ENCODE results near the gene ADGRB2.

ADGRB2 gene

GRCh38 chr1:31805318-31805717 is 41.2 kb upstream of the ADGRB2 start:
- Histone ChIP-seq H3K4ac (ENCODE audit: low read depth, low read length) (no peak overlapping the region), H3K23ac (ENCODE audit: low read length) (no peak overlapping the region), H3K27ac (ENCODE audit: low read depth, low read length) (no peak overlapping the region), H4K8ac (ENCODE audit: low read depth, low read length) (no peak overlapping the region), H2BK15ac (replicated peaks; ENCODE audit: low read depth) (no peak overlapping the region), H2BK120ac (ENCODE audit: low read depth, low read length) (no peak overlapping the region), H2BK5ac (ENCODE audit: low read length) (no peak overlapping the region), H3K27me3 (ENCODE audit: insufficient read depth, low read length, poor library complexity) (no peaks in the 10 kb centered on the region), H3K79me1 (ENCODE audit: low read length) (no peaks in the 10 kb centered on the region), H2AK5ac (ENCODE audit: low read length) (no peak overlapping the region), H3K4me3 (ENCODE audit: low read length) (no peak overlapping the region), H3K79me2 (ENCODE audit: control insufficient read depth, insufficient read depth, low read length) (no peaks in the 10 kb centered on the region), H3K36me3 (ENCODE audit: control insufficient read depth, insufficient read depth, low read length) (no peaks in the 10 kb centered on the region), H4K5ac (ENCODE audit: low read length) (no peak overlapping the region), H3K18ac (ENCODE audit: low read length) (no peak overlapping the region), H3K56ac (ENCODE audit: low read length) (no peak overlapping the region), H3K4me2 (ENCODE audit: low read length) (no peak overlapping the region), H3K9ac (ENCODE audit: low read length) (no peak overlapping the region), H3K4me1 (ENCODE audit: control insufficient read depth, low read depth, low read length) (no peaks in the 10 kb centered on the region)
- WGBS (ENCODE audit: extremely low coverage, insufficient coverage, low lambda C conversion rate): no CpG with 5 or more reads among the region's 6 CpGs
- no peak for DNase-seq

- WGBS (ENCODE audit: extremely low coverage, insufficient coverage, low lambda C conversion rate): no CpG with 5 or more reads among the region's 1 CpG
- Histone ChIP-seq H3K36me3 (ENCODE audit: control insufficient read depth, insufficient read depth, low read length) (no peaks in the 10 kb centered on the region), H3K4ac (ENCODE audit: low read depth, low read length) (no peak overlapping the region), H3K18ac (ENCODE audit: low read length) (no peak overlapping the region), H3K56ac (ENCODE audit: low read length) (no peak overlapping the region), H4K8ac (ENCODE audit: low read depth, low read length) (no peak overlapping the region), H2AK5ac (ENCODE audit: low read length) (no peak overlapping the region), H2BK120ac (ENCODE audit: low read depth, low read length) (no peak overlapping the region), H3K23ac (ENCODE audit: low read length) (no peak overlapping the region), H3K79me2 (ENCODE audit: control insufficient read depth, insufficient read depth, low read length) (no peaks in the 10 kb centered on the region), H2BK5ac (ENCODE audit: low read length) (no peak overlapping the region), H3K4me1 (ENCODE audit: control insufficient read depth, low read depth, low read length) (peaks cover 2% of the 10 kb centered on the region), H3K79me1 (ENCODE audit: low read length) (no peaks in the 10 kb centered on the region), H3K4me3 (ENCODE audit: low read length) (no peak overlapping the region), H3K9ac (ENCODE audit: low read length) (no peak overlapping the region), H4K5ac (ENCODE audit: low read length) (no peak overlapping the region), H3K4me2 (ENCODE audit: low read length) (no peak overlapping the region), H2BK15ac (replicated peaks; ENCODE audit: low read depth) (no peak overlapping the region), H3K27me3 (ENCODE audit: insufficient read depth, low read length, poor library complexity) (no peaks in the 10 kb centered on the region), H3K27ac (ENCODE audit: low read depth, low read length) (no peak overlapping the region)
- no peak for DNase-seq
Observed at GRCh38 chr1:31804098-31804497, 40.0 kb upstream of the ADGRB2 start.

- Histone ChIP-seq H3K9ac (ENCODE audit: low read length) (no peak overlapping the region), H3K4me2 (ENCODE audit: low read length) (no peak overlapping the region), H3K4me1 (ENCODE audit: control insufficient read depth, low read depth, low read length) (peaks cover 2% of the 10 kb centered on the region), H3K27me3 (ENCODE audit: insufficient read depth, low read length, poor library complexity) (no peaks in the 10 kb centered on the region), H4K5ac (ENCODE audit: low read length) (no peak overlapping the region), H3K27ac (ENCODE audit: low read depth, low read length) (no peak overlapping the region), H3K56ac (ENCODE audit: low read length) (no peak overlapping the region), H3K4me3 (ENCODE audit: low read length) (no peak overlapping the region), H2BK5ac (ENCODE audit: low read length) (no peak overlapping the region), H3K79me1 (ENCODE audit: low read length) (no peaks in the 10 kb centered on the region), H3K36me3 (ENCODE audit: control insufficient read depth, insufficient read depth, low read length) (no peaks in the 10 kb centered on the region), H3K23ac (ENCODE audit: low read length) (no peak overlapping the region), H3K4ac (ENCODE audit: low read depth, low read length) (no peak overlapping the region), H4K8ac (ENCODE audit: low read depth, low read length) (no peak overlapping the region), H3K18ac (ENCODE audit: low read length) (no peak overlapping the region), H2AK5ac (ENCODE audit: low read length) (no peak overlapping the region), H2BK120ac (ENCODE audit: low read depth, low read length) (no peak overlapping the region), H2BK15ac (replicated peaks; ENCODE audit: low read depth) (no peak overlapping the region), H3K79me2 (ENCODE audit: control insufficient read depth, insufficient read depth, low read length) (no peaks in the 10 kb centered on the region)
- DNase-seq: no peak
- WGBS (ENCODE audit: extremely low coverage, insufficient coverage, low lambda C conversion rate): no CpG with 5 or more reads among the region's 2 CpGs
Observed at GRCh38 chr1:31803610-31804009, 39.5 kb upstream of the ADGRB2 start.

- Histone ChIP-seq H3K79me1 (ENCODE audit: low read length) (no peaks in the 10 kb centered on the region), H2AK5ac (ENCODE audit: low read length) (no peak overlapping the region), H3K4me3 (ENCODE audit: low read length) (no peak overlapping the region), H3K9ac (ENCODE audit: low read length) (no peak overlapping the region), H3K4ac (ENCODE audit: low read depth, low read length) (no peak overlapping the region), H2BK15ac (replicated peaks; ENCODE audit: low read depth) (no peak overlapping the region), H3K4me2 (ENCODE audit: low read length) (no peak overlapping the region), H4K5ac (ENCODE audit: low read length) (no peak overlapping the region), H2BK5ac (ENCODE audit: low read length) (no peak overlapping the region), H4K8ac (ENCODE audit: low read depth, low read length) (no peak overlapping the region), H3K23ac (ENCODE audit: low read length) (no peak overlapping the region), H3K27me3 (ENCODE audit: insufficient read depth, low read length, poor library complexity) (no peaks in the 10 kb centered on the region), H3K27ac (ENCODE audit: low read depth, low read length) (no peak overlapping the region), H3K36me3 (ENCODE audit: control insufficient read depth, insufficient read depth, low read length) (no peaks in the 10 kb centered on the region), H3K79me2 (ENCODE audit: control insufficient read depth, insufficient read depth, low read length) (no peaks in the 10 kb centered on the region), H2BK120ac (ENCODE audit: low read depth, low read length) (no peak overlapping the region), H3K18ac (ENCODE audit: low read length) (no peak overlapping the region), H3K56ac (ENCODE audit: low read length) (no peak overlapping the region), H3K4me1 (ENCODE audit: control insufficient read depth, low read depth, low read length) (peaks cover 2% of the 10 kb centered on the region)
- WGBS (ENCODE audit: extremely low coverage, insufficient coverage, low lambda C conversion rate): no CpG with 5 or more reads among the region's 13 CpGs
- no peak for DNase-seq
Observed at GRCh38 chr1:31802190-31803150, 38.3 kb upstream of the ADGRB2 start.

GRCh38 chr1:31801458-31801857 is 37.3 kb upstream of the ADGRB2 start:
- Histone ChIP-seq H2BK15ac (replicated peaks; ENCODE audit: low read depth) (no peak overlapping the region), H3K4me1 (ENCODE audit: control insufficient read depth, low read depth, low read length) (peaks cover 2% of the 10 kb centered on the region), H2BK5ac (ENCODE audit: low read length) (no peak overlapping the region), H3K79me2 (ENCODE audit: control insufficient read depth, insufficient read depth, low read length) (no peaks in the 10 kb centered on the region), H3K18ac (ENCODE audit: low read length) (no peak overlapping the region), H3K9ac (ENCODE audit: low read length) (no peak overlapping the region), H3K27me3 (ENCODE audit: insufficient read depth, low read length, poor library complexity) (no peaks in the 10 kb centered on the region), H3K23ac (ENCODE audit: low read length) (no peak overlapping the region), H2BK120ac (ENCODE audit: low read depth, low read length) (no peak overlapping the region), H4K5ac (ENCODE audit: low read length) (no peak overlapping the region), H3K56ac (ENCODE audit: low read length) (no peak overlapping the region), H3K36me3 (ENCODE audit: control insufficient read depth, insufficient read depth, low read length) (no peaks in the 10 kb centered on the region), H3K4me3 (ENCODE audit: low read length) (no peak overlapping the region), H2AK5ac (ENCODE audit: low read length) (no peak overlapping the region), H3K4me2 (ENCODE audit: low read length) (no peak overlapping the region), H3K27ac (ENCODE audit: low read depth, low read length) (no peak overlapping the region), H4K8ac (ENCODE audit: low read depth, low read length) (no peak overlapping the region), H3K79me1 (ENCODE audit: low read length) (no peaks in the 10 kb centered on the region), H3K4ac (ENCODE audit: low read depth, low read length) (no peak overlapping the region)
- WGBS (ENCODE audit: extremely low coverage, insufficient coverage, low lambda C conversion rate): no CpG with 5 or more reads among the region's 1 CpG
- DNase-seq: no peak

GRCh38 chr1:31800674-31800967 is 36.5 kb upstream of the ADGRB2 start:
- H4K5ac ChIP-seq (ENCODE audit: low read length): no peak overlapping the region
- no peak overlapping the region for H2BK120ac ChIP-seq (ENCODE audit: low read depth, low read length)
- H3K36me3 ChIP-seq (ENCODE audit: control insufficient read depth, insufficient read depth, low read length): no peaks in the 10 kb centered on the region
- peaks cover 2% of the 10 kb centered on the region for H3K4me1 ChIP-seq (ENCODE audit: control insufficient read depth, low read depth, low read length)
- no peak overlapping the region for H2AK5ac ChIP-seq (ENCODE audit: low read length)
- H3K79me2 ChIP-seq (ENCODE audit: control insufficient read depth, insufficient read depth, low read length): no peaks in the 10 kb centered on the region
- WGBS (ENCODE audit: extremely low coverage, insufficient coverage, low lambda C conversion rate): no CpG with 5 or more reads among the region's 4 CpGs
- H3K23ac ChIP-seq (ENCODE audit: low read length): no peak overlapping the region
- no peaks in the 10 kb centered on the region for H3K79me1 ChIP-seq (ENCODE audit: low read length)
- DNase-seq: no peak
- no peak overlapping the region for H3K27ac ChIP-seq (ENCODE audit: low read depth, low read length)
- no peak overlapping the region for H3K4ac ChIP-seq (ENCODE audit: low read depth, low read length)
- H3K9ac ChIP-seq (ENCODE audit: low read length): no peak overlapping the region
- no peaks in the 10 kb centered on the region for H3K27me3 ChIP-seq (ENCODE audit: insufficient read depth, low read length, poor library complexity)
- no peak overlapping the region for H2BK5ac ChIP-seq (ENCODE audit: low read length)
- H4K8ac ChIP-seq (ENCODE audit: low read depth, low read length): no peak overlapping the region
- no peak overlapping the region for H3K4me3 ChIP-seq (ENCODE audit: low read length)
- H3K4me2 ChIP-seq (ENCODE audit: low read length): no peak overlapping the region
- H3K56ac ChIP-seq (ENCODE audit: low read length): no peak overlapping the region
- H3K18ac ChIP-seq (ENCODE audit: low read length): no peak overlapping the region
- no peak overlapping the region for H2BK15ac ChIP-seq (replicated peaks; ENCODE audit: low read depth)

Data from mesendoderm (in vitro differentiated cells).